ENCODE results near the gene NSD1.

DNA sequence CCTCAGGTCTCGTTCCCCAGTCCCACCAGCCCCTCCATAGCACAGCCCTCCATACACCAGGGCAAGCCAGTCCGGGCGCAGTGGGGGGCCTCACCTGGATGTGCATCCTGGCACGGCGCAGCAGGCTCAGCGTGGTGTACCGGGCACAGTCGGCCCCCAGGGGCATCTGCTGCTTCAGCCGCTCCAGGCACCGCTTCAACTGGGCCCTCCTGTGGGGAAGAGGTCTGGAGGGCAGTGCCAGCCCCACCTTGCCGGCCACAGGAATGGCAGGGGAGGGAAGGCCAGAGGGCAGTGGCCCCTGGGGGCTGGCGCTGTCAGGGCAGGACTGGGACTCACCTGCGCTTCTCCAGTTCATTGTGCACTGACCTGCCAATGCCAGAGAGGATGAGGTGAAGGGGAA lies 176.8 kb downstream of the NSD1 start:
- TF ChIP-seq, protein P1, sequence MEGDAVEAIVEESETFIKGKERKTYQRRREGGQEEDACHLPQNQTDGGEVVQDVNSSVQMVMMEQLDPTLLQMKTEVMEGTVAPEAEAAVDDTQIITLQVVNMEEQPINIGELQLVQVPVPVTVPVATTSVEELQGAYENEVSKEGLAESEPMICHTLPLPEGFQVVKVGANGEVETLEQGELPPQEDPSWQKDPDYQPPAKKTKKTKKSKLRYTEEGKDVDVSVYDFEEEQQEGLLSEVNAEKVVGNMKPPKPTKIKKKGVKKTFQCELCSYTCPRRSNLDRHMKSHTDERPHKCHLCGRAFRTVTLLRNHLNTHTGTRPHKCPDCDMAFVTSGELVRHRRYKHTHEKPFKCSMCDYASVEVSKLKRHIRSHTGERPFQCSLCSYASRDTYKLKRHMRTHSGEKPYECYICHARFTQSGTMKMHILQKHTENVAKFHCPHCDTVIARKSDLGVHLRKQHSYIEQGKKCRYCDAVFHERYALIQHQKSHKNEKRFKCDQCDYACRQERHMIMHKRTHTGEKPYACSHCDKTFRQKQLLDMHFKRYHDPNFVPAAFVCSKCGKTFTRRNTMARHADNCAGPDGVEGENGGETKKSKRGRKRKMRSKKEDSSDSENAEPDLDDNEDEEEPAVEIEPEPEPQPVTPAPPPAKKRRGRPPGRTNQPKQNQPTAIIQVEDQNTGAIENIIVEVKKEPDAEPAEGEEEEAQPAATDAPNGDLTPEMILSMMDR (IDR thresholded peaks at IDR 0.05; ENCODE audit: low read depth, low read length, poor library complexity, severe bottlenecking): no peak
- TF ChIP-seq EZH2phosphoT487 (IDR thresholded peaks at IDR 0.05; ENCODE audit: borderline replicate concordance, low read length): no peak

Measured in DOHH2 (cell line).